Endothelial cell of umbilical vein (primary cell): Measurements from ENCODE around the gene AKAP1. TPM values are rescaled to one million over a fixed set of nuclear protein-coding genes. Genes with fewer than 3 reads are reported as not detected.

Experiments
- BruUV-seq: library from RNA; stranded (reverse); fragments of 400-500 nt; replicated peaks from 2 replicates; lab custom pipeline; 2021; lab: Mats Ljungman, UMichigan
- CTCF ChIA-PET: fragments of 300-600, 350-600 bp; sonication (Branson Sonifier 250); formaldehyde crosslinking; loops from one replicate; lab custom pipeline; 2021; ENCODE audit warnings: antibody characterized with exemption, inconsistent platforms; lab: Charles Lee
- POLR2A ChIA-PET: fragments of 300-600, 350-600 bp; sonication (Branson Sonifier 250); formaldehyde crosslinking; loops from one replicate; lab custom pipeline; 2021; ENCODE audit warnings: antibody characterized with exemption, inconsistent platforms; lab: Charles Lee
- DNase-seq: peaks from one replicate; pipeline ENCODE4 v3.0.0-alpha.2; 2011; ENCODE audit warnings: low read depth, low spot score
- FAIRE-seq: peaks from 2 replicates; lab custom pipeline; 2011; peaks lifted over from hg19 to GRCh38; lab: Jason Lieb, UNC
- H2AFZ ChIP-seq: 2 replicates; pipeline ENCODE4 v1.6.0; 2012; ENCODE audit warnings: low read depth, low read length, control low read depth, inconsistent platforms
- H3K27ac ChIP-seq: 2 replicates; pipeline ENCODE4 v1.5.1; 2011; ENCODE audit warnings: low read depth, mild to moderate bottlenecking, control low read depth, low read length, moderate library complexity; ENCODE audit not compliant: insufficient read depth
- H3K27me3 ChIP-seq, 2 experiments: 2 replicates each; pipeline versions ENCODE4 v1.6.0 to v1.6.1; 2011; ENCODE audit warnings: low read length in 2 of 2, mixed read lengths in 1 of 2; ENCODE audit not compliant: control insufficient read depth in 2 of 2, insufficient read depth in 2 of 2
- H3K36me3 ChIP-seq, 2 experiments: 2 replicates in 1 of 2; 3 replicates in 1 of 2; pipeline ENCODE4 v1.5.1; 2011; ENCODE audit warnings: low read length in 2 of 2, mild to moderate bottlenecking in 1 of 2, moderate library complexity in 1 of 2; ENCODE audit not compliant: control insufficient read depth in 2 of 2, insufficient read depth in 2 of 2; ENCODE audit errors: extremely low read depth in 1 of 2
- H3K4me1 ChIP-seq: 3 replicates; pipeline ENCODE4 v1.5.1; 2011; ENCODE audit warnings: mild to moderate bottlenecking, low read length; ENCODE audit not compliant: control insufficient read depth, insufficient read depth; ENCODE audit errors: extremely low read depth
- H3K4me2 ChIP-seq: 2 replicates; pipeline ENCODE4 v1.6.1; 2011; ENCODE audit warnings: low read length, control low read depth, mixed read lengths; ENCODE audit not compliant: insufficient read depth
- H3K4me3 ChIP-seq, 3 experiments: fragments of 200-600 bp in 1 of 3; sonication (generic), shearing (Covaris generic) in 1 of 3; replicated peaks in 1 of 3; 2 replicates each; pipeline ENCODE4 v1.5.1; 2011 to 2016; ENCODE audit warnings: control low read depth in 3 of 3, low read length in 3 of 3, mild to moderate bottlenecking in 2 of 3, inconsistent platforms in 1 of 3, low read depth in 1 of 3, moderate library complexity in 1 of 3; ENCODE audit not compliant: insufficient read depth in 1 of 3
- H3K79me2 ChIP-seq: 2 replicates; pipeline ENCODE4 v1.6.0; 2012; ENCODE audit warnings: low read length, inconsistent platforms; ENCODE audit not compliant: control insufficient read depth, insufficient read depth
- H3K9ac ChIP-seq: replicated peaks from 2 replicates; pipeline ENCODE3; 2011; ENCODE audit warnings: low read length, control low read depth; ENCODE audit not compliant: insufficient read depth; ENCODE audit errors: extremely low read depth
- H3K9me1 ChIP-seq: replicated peaks from 3 replicates; pipeline ENCODE4 v1.6.0; 2011; ENCODE audit warnings: mild to moderate bottlenecking, low read length; ENCODE audit not compliant: control insufficient read depth, insufficient read depth; ENCODE audit errors: extremely low read depth
- H3K9me3 ChIP-seq: replicated peaks from 2 replicates; pipeline ENCODE4 v1.5.1; 2012; ENCODE audit warnings: low read length, inconsistent platforms; ENCODE audit not compliant: control insufficient read depth, insufficient read depth
- H4K20me1 ChIP-seq: replicated peaks from 2 replicates; pipeline ENCODE3; 2011; ENCODE audit warnings: mild to moderate bottlenecking, low read length; ENCODE audit not compliant: control insufficient read depth, insufficient read depth; ENCODE audit errors: extremely low read depth
- CTCF ChIP-seq, 2 donors: IDR thresholded peaks; 1 replicate in 1 of 2; 2 replicates in 1 of 2; pipeline ENCODE4 v1.5.1; 2011; ENCODE audit warnings: low read length in 2 of 2, mild to moderate bottlenecking in 2 of 2, moderate library complexity in 2 of 2, control low read depth in 1 of 2, inconsistent platforms in 1 of 2, low read depth in 1 of 2; ENCODE audit not compliant: insufficient read depth in 1 of 2; ENCODE audit errors: extremely low read depth in 1 of 2
- EZH2 ChIP-seq: IDR thresholded peaks from 2 replicates; pipeline ENCODE4 v1.6.1; 2012; ENCODE audit warnings: borderline replicate concordance, low read depth, mild to moderate bottlenecking, moderate library complexity, low read length, inconsistent platforms; ENCODE audit not compliant: severe bottlenecking
- FOS ChIP-seq: IDR thresholded peaks from 2 replicates; pipeline ENCODE4 v1.6.1; 2011; ENCODE audit warnings: mild to moderate bottlenecking, low read length, moderate library complexity, borderline replicate concordance; ENCODE audit not compliant: insufficient read depth
- GATA2 ChIP-seq: IDR thresholded peaks from 2 replicates; pipeline ENCODE4 v1.7.0; 2011; ENCODE audit warnings: low read depth, mild to moderate bottlenecking, moderate library complexity, mixed read lengths, low read length; ENCODE audit not compliant: insufficient read length, insufficient read depth
- JUN ChIP-seq: IDR thresholded peaks from 2 replicates; pipeline ENCODE4 v1.6.1; 2011; ENCODE audit warnings: borderline replicate concordance, low read depth; ENCODE audit not compliant: insufficient read length, insufficient read depth
- MAX ChIP-seq: IDR thresholded peaks from 2 replicates; pipeline ENCODE4 v1.6.1; 2011; ENCODE audit not compliant: insufficient read depth, insufficient read length
- MYC ChIP-seq: IDR thresholded peaks from one replicate; pipeline ENCODE4 v1.6.1; 2011; ENCODE audit warnings: mild to moderate bottlenecking, low read depth, low read length
- POLR2A ChIP-seq: IDR thresholded peaks from 2 replicates; pipeline ENCODE4 v1.6.1; 2012; ENCODE audit warnings: low read depth, mild to moderate bottlenecking, control low read depth, low read length
- POLR2AphosphoS5 ChIP-seq: IDR thresholded peaks from 2 replicates; pipeline ENCODE4 v1.6.1; 2012; ENCODE audit warnings: low read depth, mild to moderate bottlenecking, control low read depth, low read length, moderate library complexity; ENCODE audit not compliant: insufficient read depth
- dilution Hi-C: fragments of 300-500 bp; cut with MboI; formaldehyde crosslinking; loops from one replicate; pipeline ENCODE4 v1.15.0; 2019; ENCODE audit warnings: low sequenced_read_pairs; ENCODE audit not compliant: extremely low pct_ligation_motif_present
- intact Hi-C: fragments of 100-400 bp; cut with micrococcal nuclease; formaldehyde crosslinking; loops from one replicate; pipeline ENCODE4 v1.10.0; 2022
- polyA plus RNA-seq, 4 experiments: library from polyadenylated mRNA; depleted of rRNA in 3 of 4; stranded (reverse) in 3 of 4; unstranded in 1 of 4; fragments of >200 nt; gene quantifications; 2 replicates each; pipeline versions ENCODE4 v1.2.1 to v1.2.3, GENCODE V29; 2011 to 2012; ENCODE audit warnings: missing spikeins in 1 of 4
- total RNA-seq: library from RNA; stranded (reverse); gene quantifications from 2 replicates; pipeline ENCODE4 v1.2.3, GENCODE V29; 2021

Gene AKAP1
- total and polyA plus RNA-seq, 2 donors (not counting 3 experiments of a cell fraction or from before 2014, with no cell fraction given), result 20.9 to 27.7 TPM

GRCh38 chr17:57107498-57108101 lies 22.6 kb downstream of the AKAP1 start:
- Histone ChIP-seq H3K4me1 (no peaks in the 10 kb centered on the region), H3K27me3 (no peaks in the 10 kb centered on the region), H3K79me2 (no peaks in the 10 kb centered on the region), H3K27ac (no peak overlapping the region), H3K4me2 (no peak overlapping the region), H2AFZ (no peak overlapping the region), H3K9ac (no peak overlapping the region), H3K9me3 (no peaks in the 10 kb centered on the region), H3K9me1 (no peaks in the 10 kb centered on the region), H3K36me3 (no peaks in the 10 kb centered on the region), H3K4me3 (no peak overlapping the region), H4K20me1 (no peaks in the 10 kb centered on the region)
- TF ChIP-seq GATA2 (no peak), POLR2A (no peak), MYC (no peak)
- intact Hi-C loops, result no loop called here
- DNase-seq, result no peak
- no TSS peak for BruUV-seq
- POLR2A ChIA-PET, result no interaction called here
- dilution Hi-C loops, result no loop called here
- CTCF ChIA-PET, result interaction anchor here (0.9 kb wide), 1 partner anchor 640 kb away, joined by 3 read pairs; no protein-coding TSS in a partner anchor
- no peak for FAIRE-seq

GRCh38 chr17:57108671-57109392 lies 23.8 kb downstream of the AKAP1 start:
- Histone ChIP-seq H3K27me3 (no peaks in the 10 kb centered on the region), H3K9me1 (no peaks in the 10 kb centered on the region), H3K4me3 (no peak overlapping the region), H3K9me3 (no peaks in the 10 kb centered on the region), H4K20me1 (no peaks in the 10 kb centered on the region), H3K4me2 (no peak overlapping the region), H3K36me3 (no peaks in the 10 kb centered on the region), H2AFZ (no peak overlapping the region), H3K4me1 (no peaks in the 10 kb centered on the region), H3K79me2 (no peaks in the 10 kb centered on the region), H3K9ac (no peak overlapping the region), H3K27ac (no peak overlapping the region)
- TF ChIP-seq POLR2A (no peak), CTCF (IDR thresholded peaks at IDR 0.05; ENCODE audit: extremely low read depth in 1 of 2, insufficient read depth in 1 of 2, low read depth in 1 of 2, low read length in 2 of 2) (no peak), JUN (no peak), POLR2AphosphoS5 (no peak), EZH2 (no peak), GATA2 (no peak), MAX (no peak), FOS (no peak), MYC (no peak)
- intact Hi-C loops, result no loop called here
- DNase-seq (no peak), FAIRE-seq (no peak)
- ChIA-PET CTCF (no interaction called here), POLR2A (no interaction called here)
- dilution Hi-C loops, result no loop called here
- no TSS peak for BruUV-seq
